DMS53 (cell line): ENCODE results near the gene CASP7.
A peak's percentile ranks its signal among the peaks of the same experiment; 100 is the strongest.

Source experiments
- DNase-seq: peaks from one replicate; lab custom pipeline; 2025; lab: John Stamatoyannopoulos, UW

Gene CASP7

GRCh38 chr10:113666682-113667252 is 12.9 kb upstream of the CASP7 start:
- DNase-seq = peak; percentile 20

GRCh38 chr10:113680190-113681111 is 739 bp downstream of the CASP7 start:
- peak; percentile 85 for DNase-seq

- DNase-seq = no peak
These were observed 2.1 kb downstream of the CASP7 start for GRCh38 chr10:113681533-113682470.

- DNase-seq = no peak
These were observed 3.6 kb downstream of the CASP7 start for GRCh38 chr10:113683300-113683699.

GRCh38 chr10:113686028-113686427 is 6.3 kb downstream of the CASP7 start:
- DNase-seq = no peak

GRCh38 chr10:113687037-113687436 is 7.3 kb downstream of the CASP7 start:
- DNase-seq = no peak

GRCh38 chr10:113689057-113689456 is 9.3 kb downstream of the CASP7 start:
- no peak for DNase-seq

- DNase-seq = no peak
These were observed 9.9 kb downstream of the CASP7 start for GRCh38 chr10:113689574-113689973.

- DNase-seq = no peak
These were observed 11.0 kb downstream of the CASP7 start for GRCh38 chr10:113690749-113691148.

GRCh38 chr10:113691381-113691780 is 11.7 kb downstream of the CASP7 start:
- no peak for DNase-seq

- no peak for DNase-seq
These were observed 12.6 kb downstream of the CASP7 start for GRCh38 chr10:113692271-113692670.

GRCh38 chr10:113693348-113693747 is 13.6 kb downstream of the CASP7 start:
- no peak for DNase-seq

GRCh38 chr10:113695691-113696090 is 16.0 kb downstream of the CASP7 start:
- DNase-seq = no peak

- no peak for DNase-seq
These were observed 17.9 kb downstream of the CASP7 start for GRCh38 chr10:113697595-113697994.

GRCh38 chr10:113704637-113705343 is 25.1 kb downstream of the CASP7 start:
- peak; percentile 69 for DNase-seq

GRCh38 chr10:113705344-113705652 is 25.6 kb downstream of the CASP7 start:
- no peak for DNase-seq

- no peak for DNase-seq
These were observed 26.9 kb downstream of the CASP7 start for GRCh38 chr10:113706623-113707022.

- DNase-seq = no peak
These were observed 28.9 kb downstream of the CASP7 start for GRCh38 chr10:113708640-113709039.

GRCh38 chr10:113709221-113709838 is 29.6 kb downstream of the CASP7 start:
- DNase-seq = no peak

GRCh38 chr10:113711142-113711541 is 31.4 kb downstream of the CASP7 start:
- DNase-seq = no peak

GRCh38 chr10:113712024-113712423 is 32.3 kb downstream of the CASP7 start:
- no peak for DNase-seq
